ENCODE data around the gene SLCO2B1.

DNA sequence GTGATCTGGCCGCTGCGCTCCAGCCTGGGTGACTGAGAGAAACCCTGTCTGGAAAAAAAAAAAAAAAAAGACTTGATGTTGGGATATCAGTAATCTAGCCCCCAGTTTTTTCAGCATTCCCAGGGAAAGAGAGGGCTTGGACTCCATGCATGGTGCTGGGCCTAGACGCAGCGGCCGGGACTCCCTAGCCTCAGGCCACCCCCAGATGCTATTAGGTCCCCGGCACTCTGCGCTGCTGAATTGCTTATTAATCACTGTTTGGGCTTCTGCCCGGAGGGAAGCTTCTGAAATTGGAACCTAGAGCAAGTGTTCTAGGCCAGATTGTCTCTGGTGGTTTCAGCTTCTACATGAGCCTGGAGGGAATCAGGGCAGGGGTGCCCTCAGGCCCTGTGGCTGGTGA lies 39.0 kb downstream of the SLCO2B1 start:
- no peak for TF ChIP-seq EP300 (IDR thresholded peaks at IDR 0.05)
- TF ChIP-seq POLR2A (IDR thresholded peaks at IDR 0.05): no peak
- no peak for TF ChIP-seq CTCF (IDR thresholded peaks at IDR 0.05)
- TF ChIP-seq POLR2AphosphoS5 (IDR thresholded peaks at IDR 0.05): no peak

All from suprapubic skin (tissue), 4 donors.